Activated CD8-positive, alpha-beta memory T cell treated with anti-CD3 and anti-CD28 coated beads for 4 hours (primary cell): ENCODE measurements around the gene PPP1R3D.
"Not testable (repeated sequence)": the region's sequence is repeated elsewhere in the genome, so short reads cannot be mapped to it uniquely, and the experiment has no call there.

Source experiments
- DNase-seq, 2 donors: peaks; one replicate each; pipeline ENCODE4 v3.0.0-alpha.2; 2020; ENCODE audit warnings: low read depth in 2 of 2

PPP1R3D gene

GRCh38 chr20:59920944-59921343 lies 19.2 kb downstream of the PPP1R3D start:
- DNase-seq: no peak

GRCh38 chr20:59912609-59913008 lies 27.5 kb downstream of the PPP1R3D start:
- DNase-seq: no peak

- DNase-seq: no peak
These were observed 29.1 kb downstream of the PPP1R3D start for GRCh38 chr20:59911041-59911440.

- no peak for DNase-seq
These were observed 31.2 kb downstream of the PPP1R3D start for GRCh38 chr20:59908855-59909254.

GRCh38 chr20:59903621-59904020 lies 36.5 kb downstream of the PPP1R3D start:
- no peak for DNase-seq

GRCh38 chr20:59902470-59902869 lies 37.6 kb downstream of the PPP1R3D start:
- DNase-seq: no peak

GRCh38 chr20:59895908-59896307 lies 44.2 kb downstream of the PPP1R3D start:
- no peak for DNase-seq

GRCh38 chr20:59891581-59891980 lies 48.5 kb downstream of the PPP1R3D start:
- no peak for DNase-seq

- DNase-seq: not testable (repeated sequence)
These were observed 50.1 kb downstream of the PPP1R3D start for GRCh38 chr20:59890035-59890434.

GRCh38 chr20:59888050-59888449 lies 52.1 kb downstream of the PPP1R3D start:
- no peak for DNase-seq
